ENCODE data around the gene PPP2R5D. TPM values are rescaled to one million over a fixed set of nuclear protein-coding genes. Genes with fewer than 3 reads are reported as not detected.

PPP2R5D gene
- polyA plus RNA-seq, 1 donor (not counting 4 experiments of a cell fraction or from before 2014, with no cell fraction given) = 49.6 TPM

- FAIRE-seq (no peak), DNase-seq (ENCODE audit: low read depth, low spot score) (no peak)
- Histone ChIP-seq H3K4me1 (ENCODE audit: control insufficient read depth, extremely low read depth, insufficient read depth, low read length) (peaks cover 9% of the 10 kb centered on the region), H3K27ac (ENCODE audit: control insufficient read depth, insufficient read depth, low read length) (no peak overlapping the region), H2AFZ (ENCODE audit: control insufficient read depth, low read length) (no peak overlapping the region), H3K9me1 (ENCODE audit: control insufficient read depth, extremely low read depth, insufficient read depth, low read length) (no peaks in the 10 kb centered on the region), H3K27me3 (ENCODE audit: control insufficient read depth, extremely low read depth, insufficient read depth, low read length) (no peaks in the 10 kb centered on the region), H3K9me3 (ENCODE audit: control insufficient read depth, low read depth, low read length) (no peaks in the 10 kb centered on the region), H3K4me2 (ENCODE audit: control insufficient read depth, extremely low read depth, insufficient read depth, low read depth, low read length) (no peak overlapping the region), H3K36me3 (ENCODE audit: control insufficient read depth in 2 of 2, extremely low read depth in 1 of 2, insufficient read depth in 2 of 2, low read length in 2 of 2) (peaks cover 11 to 24% of the 10 kb centered on the region in 2 experiments), H3K4me3 (ENCODE audit: control insufficient read depth in 2 of 3, extremely low read depth in 1 of 3, insufficient read depth in 2 of 3, low read depth in 1 of 3, low read length in 3 of 3) (no peak overlapping the region), H3K79me2 (ENCODE audit: control insufficient read depth, insufficient read depth, low read length) (no peaks in the 10 kb centered on the region), H3K9ac (ENCODE audit: control insufficient read depth, extremely low read depth, insufficient read depth, low read length) (no peak overlapping the region), H4K20me1 (ENCODE audit: control insufficient read depth, extremely low read depth, insufficient read depth, low read length) (no peaks in the 10 kb centered on the region)
- TF ChIP-seq EZH2 (IDR thresholded peaks at IDR 0.05; ENCODE audit: low read length) (no peak), CTCF (optimal IDR thresholded peaks at IDR 0.05 in 1 of 3, IDR thresholded peaks at IDR 0.05 in 1 of 3, conservative IDR thresholded peaks at IDR 0.05 in 1 of 3; ENCODE audit: extremely low read depth in 1 of 3, insufficient read depth in 2 of 3, low read length in 3 of 3) (peak; percentile 39 to 65 (median 46))
- dilution Hi-C loops (cut with MboI; ENCODE audit: extremely low pct_ligation_motif_present, low sequenced_read_pairs) = no loop called here
Observed at GRCh38 chr6:42963855-42964605, 20.3 kb upstream of the PPP2R5D start.

- FAIRE-seq (no peak), DNase-seq (ENCODE audit: low read depth, low spot score) (no peak)
- no peaks in the 10 kb centered on the region for H3K9me3 ChIP-seq (ENCODE audit: control insufficient read depth, low read depth, low read length)
- no peak overlapping the region for H3K4me3 ChIP-seq (ENCODE audit: control insufficient read depth in 2 of 3, extremely low read depth in 1 of 3, insufficient read depth in 2 of 3, low read depth in 1 of 3, low read length in 3 of 3)
- H3K79me2 ChIP-seq (ENCODE audit: control insufficient read depth, insufficient read depth, low read length) = no peaks in the 10 kb centered on the region
- H4K20me1 ChIP-seq (ENCODE audit: control insufficient read depth, extremely low read depth, insufficient read depth, low read length) = no peaks in the 10 kb centered on the region
- no peaks in the 10 kb centered on the region for H3K9me1 ChIP-seq (ENCODE audit: control insufficient read depth, extremely low read depth, insufficient read depth, low read length)
- no peaks in the 10 kb centered on the region for H3K27me3 ChIP-seq (ENCODE audit: control insufficient read depth, extremely low read depth, insufficient read depth, low read length)
- no peak overlapping the region for H3K9ac ChIP-seq (ENCODE audit: control insufficient read depth, extremely low read depth, insufficient read depth, low read length)
- H2AFZ ChIP-seq (ENCODE audit: control insufficient read depth, low read length) = no peak overlapping the region
- H3K27ac ChIP-seq (ENCODE audit: control insufficient read depth, insufficient read depth, low read length) = no peak overlapping the region
- dilution Hi-C loops (cut with MboI; ENCODE audit: extremely low pct_ligation_motif_present, low sequenced_read_pairs) = no loop called here
- H3K4me2 ChIP-seq (ENCODE audit: control insufficient read depth, extremely low read depth, insufficient read depth, low read depth, low read length) = no peak overlapping the region
- H3K4me1 ChIP-seq (ENCODE audit: control insufficient read depth, extremely low read depth, insufficient read depth, low read length) = peaks cover 6% of the 10 kb centered on the region
- no peak for TF ChIP-seq CTCF (optimal IDR thresholded peaks at IDR 0.05 in 1 of 3, IDR thresholded peaks at IDR 0.05 in 1 of 3, conservative IDR thresholded peaks at IDR 0.05 in 1 of 3; ENCODE audit: extremely low read depth in 1 of 3, insufficient read depth in 2 of 3, low read length in 3 of 3)
- TF ChIP-seq EZH2 (IDR thresholded peaks at IDR 0.05; ENCODE audit: low read length) = no peak
- peaks cover 11 to 26% of the 10 kb centered on the region in 2 experiments for H3K36me3 ChIP-seq (ENCODE audit: control insufficient read depth in 2 of 2, extremely low read depth in 1 of 2, insufficient read depth in 2 of 2, low read length in 2 of 2)
Observed at GRCh38 chr6:42966571-42966970, 17.8 kb upstream of the PPP2R5D start.

Measured in keratinocyte (primary cell).